Esophagus muscularis mucosa (tissue), 4 donors: Measurements from ENCODE around the gene PIP5K1B. TPM values are rescaled to one million over a fixed set of nuclear protein-coding genes. Genes with fewer than 3 reads are reported as not detected.

Experiments used
- DNase-seq: peaks from one replicate; pipeline ENCODE4 v3.0.0-alpha.2; 2017; ENCODE audit errors: extremely low spot score
- H3K27ac ChIP-seq, 4 donors: fragments of 200-600 bp; sonication (generic); replicated peaks in 1 of 4; 1 replicate in 3 of 4; 2 replicates in 1 of 4; pipeline ENCODE4 v1.5.1; 2016 to 2019; ENCODE audit warnings: mild to moderate bottlenecking in 1 of 4
- H3K27me3 ChIP-seq, 4 donors: fragments of 200-600 bp; sonication (generic); one replicate each; pipeline versions ENCODE4 v1.5.1 to v1.6.0; 2016 to 2019
- H3K36me3 ChIP-seq, 4 donors: fragments of 200-600 bp; sonication (generic); one replicate each; pipeline ENCODE4 v1.5.1; 2016 to 2019
- H3K4me1 ChIP-seq, 4 donors: fragments of 200-600 bp; sonication (generic); one replicate each; pipeline ENCODE4 v1.5.1; 2016 to 2019
- H3K4me3 ChIP-seq, 4 donors: fragments of 200-600 bp; sonication (generic); 1 replicate in 2 of 4; 2 replicates in 2 of 4; pipeline ENCODE4 v1.5.1; 2016 to 2019; ENCODE audit warnings: mild to moderate bottlenecking in 4 of 4, moderate library complexity in 1 of 4
- H3K9me3 ChIP-seq, 4 donors: fragments of 200-600 bp; sonication (generic); 1 replicate in 3 of 4; 2 replicates in 1 of 4; pipeline ENCODE4 v1.5.1; 2016 to 2019
- EP300 ChIP-seq: sonication (generic); formaldehyde crosslinking; IDR thresholded peaks from one replicate; pipeline ENCODE4 v1.6.1; 2017; ENCODE audit warnings: antibody characterized with exemption
- POLR2A ChIP-seq: fragments of 450-650 bp; IDR thresholded peaks from one replicate; pipeline ENCODE4 v1.6.1; 2017; ENCODE audit warnings: antibody characterized with exemption, moderate library complexity, mild to moderate bottlenecking, low read depth
- POLR2AphosphoS5 ChIP-seq, 2 donors: sonication (generic); formaldehyde crosslinking; IDR thresholded peaks; one replicate each; pipeline ENCODE4 v1.6.1; 2017; ENCODE audit warnings: antibody characterized with exemption in 2 of 2
- WGBS: methylation state at CpG from one replicate; pipeline ENCODE4 v1.1.5; 2018; 5-methylcytosine and 5-hydroxymethylcytosine counted together
- intact Hi-C: fragments of 100-400 bp; cut with DNase I; formaldehyde crosslinking; loops from one replicate; pipeline ENCODE4 v1.15.1; 2023
- total RNA-seq, 4 donors: library from RNA; depleted of rRNA; stranded (reverse); fragments of >200 nt; gene quantifications; one replicate each; pipeline versions ENCODE4 v1.1.0 to v1.2.1, GENCODE V29; 2016
- TF ChIP-seq, protein P1 (sequence below), 3 experiments: fragments of 200-600 bp in 2 of 3; fragments of 450-650 bp in 1 of 3; sonication (generic) in 2 of 3; IDR thresholded peaks; one replicate each; pipeline ENCODE4 v1.5.1; 2017 to 2019; ENCODE audit warnings: antibody characterized with exemption in 3 of 3, mild to moderate bottlenecking in 2 of 3, moderate library complexity in 1 of 3

The PIP5K1B gene
- total RNA-seq, 4 donors from 2014 or later: 0.42 to 1.7 (median 1.2) TPM

- intact Hi-C loops: no loop called here
- TF ChIP-seq, protein P1, sequence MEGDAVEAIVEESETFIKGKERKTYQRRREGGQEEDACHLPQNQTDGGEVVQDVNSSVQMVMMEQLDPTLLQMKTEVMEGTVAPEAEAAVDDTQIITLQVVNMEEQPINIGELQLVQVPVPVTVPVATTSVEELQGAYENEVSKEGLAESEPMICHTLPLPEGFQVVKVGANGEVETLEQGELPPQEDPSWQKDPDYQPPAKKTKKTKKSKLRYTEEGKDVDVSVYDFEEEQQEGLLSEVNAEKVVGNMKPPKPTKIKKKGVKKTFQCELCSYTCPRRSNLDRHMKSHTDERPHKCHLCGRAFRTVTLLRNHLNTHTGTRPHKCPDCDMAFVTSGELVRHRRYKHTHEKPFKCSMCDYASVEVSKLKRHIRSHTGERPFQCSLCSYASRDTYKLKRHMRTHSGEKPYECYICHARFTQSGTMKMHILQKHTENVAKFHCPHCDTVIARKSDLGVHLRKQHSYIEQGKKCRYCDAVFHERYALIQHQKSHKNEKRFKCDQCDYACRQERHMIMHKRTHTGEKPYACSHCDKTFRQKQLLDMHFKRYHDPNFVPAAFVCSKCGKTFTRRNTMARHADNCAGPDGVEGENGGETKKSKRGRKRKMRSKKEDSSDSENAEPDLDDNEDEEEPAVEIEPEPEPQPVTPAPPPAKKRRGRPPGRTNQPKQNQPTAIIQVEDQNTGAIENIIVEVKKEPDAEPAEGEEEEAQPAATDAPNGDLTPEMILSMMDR (IDR thresholded peaks at IDR 0.05): no peak
- TF ChIP-seq POLR2A: no peak
- TF ChIP-seq EP300: no peak
- no peak for TF ChIP-seq POLR2AphosphoS5 (IDR thresholded peaks at IDR 0.05)
- Histone ChIP-seq H3K9me3 (no peaks in the 10 kb centered on the region), H3K36me3 (no peaks in the 10 kb centered on the region), H3K4me1 (peaks cover 0 to 11% (median 5%) of the 10 kb centered on the region in 4 donors), H3K27ac (no peak overlapping the region), H3K27me3 (no peaks in the 10 kb centered on the region), H3K4me3 (no peak overlapping the region)
- no peak for DNase-seq
- 66% methylated on average over 2 of the region's 2 CpGs for WGBS
These were observed 130.0 kb downstream of the PIP5K1B start for GRCh38 chr9:68834931-68835520.

- Histone ChIP-seq H3K4me3 (no peak overlapping the region), H3K36me3 (no peaks in the 10 kb centered on the region), H3K9me3 (no peaks in the 10 kb centered on the region), H3K27me3 (no peaks in the 10 kb centered on the region), H3K4me1 (peaks cover 0 to 6% (median 4%) of the 10 kb centered on the region in 4 donors), H3K27ac (no peak overlapping the region)
- TF ChIP-seq EP300: no peak
- TF ChIP-seq, protein P1 (IDR thresholded peaks at IDR 0.05): no peak
- TF ChIP-seq POLR2A: no peak
- no peak for TF ChIP-seq POLR2AphosphoS5 (IDR thresholded peaks at IDR 0.05)
- intact Hi-C loops: no loop called here
- WGBS: 80% methylated on average over 5 of the region's 5 CpGs
- DNase-seq: no peak
These were observed 131.7 kb downstream of the PIP5K1B start for GRCh38 chr9:68836788-68837187.

- Histone ChIP-seq H3K27me3 (no peaks in the 10 kb centered on the region), H3K4me3 (no peak overlapping the region), H3K4me1 (peaks cover 0 to under 1% (median 0%) of the 10 kb centered on the region in 4 donors), H3K36me3 (no peaks in the 10 kb centered on the region), H3K27ac (no peak overlapping the region), H3K9me3 (no peaks in the 10 kb centered on the region)
- 30% methylated on average over 1 of the region's 1 CpG for WGBS
- intact Hi-C loops: no loop called here
- no peak for DNase-seq
- no peak for TF ChIP-seq POLR2A
- no peak for TF ChIP-seq POLR2AphosphoS5 (IDR thresholded peaks at IDR 0.05)
- TF ChIP-seq, protein P1 (IDR thresholded peaks at IDR 0.05): no peak
- no peak for TF ChIP-seq EP300
These were observed 133.2 kb downstream of the PIP5K1B start for GRCh38 chr9:68838245-68838644.

DNA sequence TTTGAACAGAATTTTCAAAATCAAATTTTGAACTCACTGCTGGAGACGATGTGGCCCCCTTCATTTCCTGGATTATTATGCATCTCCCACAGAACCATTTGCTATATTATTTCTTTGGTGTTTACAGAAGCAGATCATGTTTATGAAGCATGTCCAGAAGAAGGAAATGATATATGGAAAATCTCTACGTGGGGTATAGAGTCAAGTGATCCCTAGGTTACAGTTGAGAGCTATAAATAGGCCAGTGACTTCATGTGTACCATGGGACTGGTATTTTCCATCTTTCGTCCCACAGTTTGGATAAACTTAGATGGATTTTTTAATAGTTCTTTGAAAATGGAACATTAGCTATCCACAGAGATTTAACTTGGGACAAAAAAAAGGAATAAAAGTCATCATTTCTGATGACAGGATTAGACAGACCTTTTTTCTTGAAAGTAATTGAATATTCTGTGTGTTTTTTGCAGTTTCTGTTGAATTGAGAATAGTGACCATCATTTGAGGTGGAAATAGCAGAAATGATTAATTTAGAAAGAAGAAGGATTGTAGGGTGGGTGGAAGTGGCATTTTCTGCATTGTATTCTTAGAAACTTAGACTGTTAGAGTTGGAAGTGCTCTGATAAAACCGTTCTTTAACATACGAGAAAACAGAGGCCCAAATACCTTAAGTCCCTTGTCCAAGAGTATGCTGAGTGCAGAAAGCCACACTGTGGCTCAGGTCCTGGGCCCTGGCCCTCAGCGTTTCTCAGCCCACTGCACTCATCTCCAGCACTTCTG, 136.4 kb downstream of the PIP5K1B start:
- H3K27me3 ChIP-seq: no peaks in the 10 kb centered on the region
- TF ChIP-seq POLR2AphosphoS5 (IDR thresholded peaks at IDR 0.05) (no peak), EP300 (no peak), POLR2A (no peak)
- TF ChIP-seq, protein P1 (IDR thresholded peaks at IDR 0.05): no peak
- no peak overlapping the region for H3K4me3 ChIP-seq
- no peaks in the 10 kb centered on the region for H3K36me3 ChIP-seq
- H3K27ac ChIP-seq: no peak overlapping the region
- 60% methylated on average over 6 of the region's 6 CpGs for WGBS
- no peak for DNase-seq
- no peaks in the 10 kb centered on the region for H3K9me3 ChIP-seq
- intact Hi-C loops: no loop called here
- no peaks in the 10 kb centered on the region for H3K4me1 ChIP-seq
